Neural cell (in vitro differentiated cells): ENCODE data around the gene DDX24. TPM values are rescaled to one million over a fixed set of nuclear protein-coding genes. Genes with fewer than 3 reads are reported as not detected.

Source experiments
- H2AFZ ChIP-seq: fragments of 200-600, 300-800 bp; sonication (generic), shearing (Covaris generic); 2 replicates; pipeline ENCODE4 v1.6.0; 2014; ENCODE audit warnings: low read depth, mild to moderate bottlenecking, antibody characterized with exemption, low read length, moderate library complexity
- H3F3A ChIP-seq: fragments of 200-600 bp; shearing (Covaris generic); 2 replicates; pipeline ENCODE4 v1.6.1; 2016; ENCODE audit warnings: mild to moderate bottlenecking, moderate library complexity, mixed read lengths, antibody characterized with exemption, low read length; ENCODE audit not compliant: insufficient read depth, poor library complexity, severe bottlenecking
- H3K27ac ChIP-seq: fragments of 200-600, 300-800 bp; sonication (generic), shearing (Covaris generic); 2 replicates; pipeline ENCODE4 v1.5.1; 2014; ENCODE audit warnings: mild to moderate bottlenecking, low read length, moderate library complexity
- H3K27me3 ChIP-seq: fragments of 300-800, 200-600 bp; sonication (generic), shearing (Covaris generic); 2 replicates; pipeline ENCODE4 v1.6.0; 2014; ENCODE audit warnings: mild to moderate bottlenecking, low read depth, low read length, moderate library complexity; ENCODE audit not compliant: insufficient read depth
- H3K36me3 ChIP-seq: fragments of 300-800, 200-600 bp; sonication (generic), shearing (Covaris generic); 2 replicates; pipeline ENCODE4 v1.5.1; 2014; ENCODE audit warnings: mild to moderate bottlenecking, antibody characterized with exemption, low read length, moderate library complexity; ENCODE audit not compliant: insufficient read depth
- H3K4me2 ChIP-seq: fragments of 300-800, 200-600 bp; sonication (generic), shearing (Covaris generic); 2 replicates; pipeline ENCODE4 v1.6.0; 2014; ENCODE audit warnings: mild to moderate bottlenecking, low read length
- H3K4me3 ChIP-seq: fragments of 300-800, 200-600 bp; sonication (generic), shearing (Covaris generic); 2 replicates; pipeline ENCODE4 v1.5.1; 2014; ENCODE audit warnings: mild to moderate bottlenecking, low read length, moderate library complexity
- H3K79me2 ChIP-seq: fragments of 200-600 bp; shearing (Covaris generic); replicated peaks from 2 replicates; pipeline ENCODE4 v1.6.0; 2014; ENCODE audit warnings: mild to moderate bottlenecking, low read length, moderate library complexity; ENCODE audit not compliant: insufficient read depth
- H3K9ac ChIP-seq: fragments of 300-800, 200-600 bp; sonication (generic), shearing (Covaris generic); 2 replicates; pipeline ENCODE4 v1.6.1; 2016; ENCODE audit warnings: mild to moderate bottlenecking, low read length, mixed read lengths
- H3K9me2 ChIP-seq: fragments of 200-600 bp; shearing (Covaris generic); 2 replicates; pipeline ENCODE4 v1.6.1; 2016; ENCODE audit warnings: mild to moderate bottlenecking, low read length, mixed read lengths; ENCODE audit not compliant: insufficient read depth
- H3K9me3 ChIP-seq: fragments of 200-600, 300-800 bp; sonication (generic), shearing (Covaris generic); 2 replicates; pipeline ENCODE4 v1.6.1; 2016; ENCODE audit warnings: mild to moderate bottlenecking, mixed run types, low read length, moderate library complexity, mixed read lengths
- H4K20me1 ChIP-seq: fragments of 200-600 bp; shearing (Covaris generic); 2 replicates; pipeline ENCODE4 v1.6.1; 2016; ENCODE audit warnings: mild to moderate bottlenecking, mixed run types; ENCODE audit not compliant: insufficient read depth
- CTCF ChIP-seq: fragments of 450-650 bp; IDR thresholded peaks from 2 replicates; pipeline ENCODE4 v1.5.1; 2014; ENCODE audit warnings: antibody characterized with exemption, mild to moderate bottlenecking, moderate library complexity; ENCODE audit not compliant: poor library complexity, severe bottlenecking
- EP300 ChIP-seq: fragments of 450-650 bp; conservative IDR thresholded peaks from 2 replicates; pipeline ENCODE4 v1.6.1; 2014; ENCODE audit warnings: antibody characterized with exemption, mild to moderate bottlenecking, moderate library complexity; ENCODE audit not compliant: poor library complexity, severe bottlenecking
- EZH2 ChIP-seq: fragments of 200-600, 300-800 bp; shearing (Covaris generic), sonication (generic); IDR thresholded peaks from 2 replicates; pipeline ENCODE4 v1.6.1; 2014; ENCODE audit warnings: antibody characterized with exemption, low read length, borderline replicate concordance, mild to moderate bottlenecking; ENCODE audit not compliant: insufficient read depth, poor library complexity, severe bottlenecking
- MXI1 ChIP-seq: fragments of 450-650 bp; conservative IDR thresholded peaks from 2 replicates; pipeline ENCODE4 v1.6.1; 2014; ENCODE audit warnings: antibody characterized with exemption, mild to moderate bottlenecking; ENCODE audit not compliant: poor library complexity, severe bottlenecking
- POLR2AphosphoS5 ChIP-seq: IDR thresholded peaks from 2 replicates; pipeline ENCODE4 v1.6.1; 2012
- RAD21 ChIP-seq: fragments of 450-650 bp; conservative IDR thresholded peaks from 2 replicates; pipeline ENCODE4 v1.6.1; 2014; ENCODE audit warnings: antibody characterized with exemption, mild to moderate bottlenecking, moderate library complexity
- REST ChIP-seq: IDR thresholded peaks from 2 replicates; pipeline ENCODE4 v1.6.1; 2012; ENCODE audit warnings: borderline replicate concordance
- SMC3 ChIP-seq: fragments of 450-650 bp; conservative IDR thresholded peaks from 2 replicates; pipeline ENCODE4 v1.6.1; 2014; ENCODE audit warnings: antibody characterized with exemption, mild to moderate bottlenecking, moderate library complexity; ENCODE audit not compliant: poor library complexity
- TAF1 ChIP-seq: IDR thresholded peaks from 2 replicates; pipeline ENCODE4 v1.6.1; 2012; ENCODE audit warnings: low read depth
- polyA plus RNA-seq: library from polyadenylated mRNA; depleted of rRNA; stranded (reverse); fragments of >200 nt; gene quantifications from 2 replicates; pipeline ENCODE4 v1.2.3, GENCODE V29; 2014

The DDX24 gene
- polyA plus RNA-seq, 1 donor from 2014 or later, result 177 TPM

GRCh38 chr14:94112513-94113063, 31.6 kb upstream of the DDX24 start:
- no peak overlapping the region for H2AFZ ChIP-seq
- TF ChIP-seq TAF1 (no peak), CTCF (no peak), POLR2AphosphoS5 (no peak), MXI1 (no peak), REST (no peak), EZH2 (no peak), SMC3 (no peak), EP300 (no peak)
- no peak overlapping the region for H3K4me2 ChIP-seq
- no peak overlapping the region for H3K9ac ChIP-seq
- H3K9me3 ChIP-seq, result no peaks in the 10 kb centered on the region
- H3K36me3 ChIP-seq, result no peaks in the 10 kb centered on the region
- no peak overlapping the region for H3K4me3 ChIP-seq
- H3K27ac ChIP-seq, result no peak overlapping the region
- H4K20me1 ChIP-seq, result no peaks in the 10 kb centered on the region
- no peaks in the 10 kb centered on the region for H3F3A ChIP-seq
- no peaks in the 10 kb centered on the region for H3K9me2 ChIP-seq
- no peaks in the 10 kb centered on the region for H3K27me3 ChIP-seq
- H3K79me2 ChIP-seq, result no peaks in the 10 kb centered on the region

- no peak overlapping the region for H3K4me3 ChIP-seq
- H2AFZ ChIP-seq, result no peak overlapping the region
- H3K9me3 ChIP-seq, result no peaks in the 10 kb centered on the region
- no peak overlapping the region for H3K4me2 ChIP-seq
- no peaks in the 10 kb centered on the region for H3K36me3 ChIP-seq
- H3K27ac ChIP-seq, result no peak overlapping the region
- no peaks in the 10 kb centered on the region for H4K20me1 ChIP-seq
- H3F3A ChIP-seq, result no peaks in the 10 kb centered on the region
- H3K9me2 ChIP-seq, result no peaks in the 10 kb centered on the region
- H3K27me3 ChIP-seq, result no peaks in the 10 kb centered on the region
- no peak overlapping the region for H3K9ac ChIP-seq
- TF ChIP-seq EZH2 (no peak), SMC3 (no peak), CTCF (no peak), RAD21 (no peak), TAF1 (no peak), REST (no peak), POLR2AphosphoS5 (no peak), MXI1 (no peak), EP300 (no peak)
- no peaks in the 10 kb centered on the region for H3K79me2 ChIP-seq
These were observed 30.5 kb upstream of the DDX24 start for GRCh38 chr14:94111276-94112095.
